Natural killer cell (primary cell): Measurements from ENCODE around the gene CCDC138. TPM values are rescaled to one million over a fixed set of nuclear protein-coding genes. Genes with fewer than 3 reads are reported as not detected.

Source experiments
- ATAC-seq, 3 donors: fragments of 150-1000 bp in 2 of 3; fragments of 200-7000 bp in 1 of 3; cut with Tn5 transposase; 1 replicate in 1 of 3; 2 replicates in 2 of 3; pipeline ENCODE4 v1.10.0; 2021; ENCODE audit warnings: mild to moderate bottlenecking in 2 of 3, moderate library complexity in 2 of 3
- DNase-seq, 2 donors: peaks; one replicate each; pipeline versions ENCODE4 v3.0.0 to v3.0.0-alpha.2; 2013 to 2021; ENCODE audit warnings: mixed read lengths in 1 of 2
- H3K27ac ChIP-seq: one replicate; pipeline ENCODE4 v1.5.1; 2013; ENCODE audit warnings: mild to moderate bottlenecking, low read length
- H3K27me3 ChIP-seq: one replicate; pipeline ENCODE4 v1.6.1; 2013; ENCODE audit warnings: low read length; ENCODE audit not compliant: control insufficient read depth, insufficient read depth
- H3K36me3 ChIP-seq: one replicate; pipeline ENCODE4 v1.6.1; 2013; ENCODE audit warnings: low read length; ENCODE audit not compliant: control insufficient read depth, insufficient read depth
- H3K4me1 ChIP-seq: one replicate; pipeline ENCODE4 v1.6.1; 2013; ENCODE audit warnings: low read length; ENCODE audit not compliant: control insufficient read depth, insufficient read depth
- H3K4me3 ChIP-seq: one replicate; pipeline ENCODE4 v1.5.1; 2013; ENCODE audit warnings: low read length
- H3K9me3 ChIP-seq: one replicate; pipeline ENCODE4 v1.6.1; 2013; ENCODE audit warnings: low read length; ENCODE audit not compliant: control insufficient read depth, insufficient read depth
- H3K27ac Mint-ChIP-seq, 2 donors: one replicate each; pipeline ENCODE4 v1.8.0; 2022; ENCODE audit warnings: mild to moderate bottlenecking in 2 of 2, mixed read lengths in 2 of 2, moderate library complexity in 1 of 2
- H3K27me3 Mint-ChIP-seq, 2 donors: one replicate each; pipeline ENCODE4 v1.8.0; 2022; ENCODE audit warnings: low read depth in 2 of 2, mixed read lengths in 2 of 2
- H3K36me3 Mint-ChIP-seq: one replicate; pipeline ENCODE4 v1.8.0; 2022; ENCODE audit warnings: mixed read lengths
- H3K4me1 Mint-ChIP-seq, 2 donors: one replicate each; pipeline ENCODE4 v1.8.0; 2022; ENCODE audit warnings: mixed read lengths in 2 of 2
- H3K4me3 Mint-ChIP-seq: one replicate; pipeline ENCODE4 v1.8.0; 2022; ENCODE audit warnings: mild to moderate bottlenecking, moderate library complexity, mixed read lengths
- H3K9me3 Mint-ChIP-seq, 2 donors: one replicate each; pipeline ENCODE4 v1.8.0; 2022; ENCODE audit warnings: mixed read lengths in 2 of 2
- CTCF ChIP-seq: fragments of 200-600 bp; IDR thresholded peaks from one replicate; pipeline ENCODE4 v1.8.0; 2022; ENCODE audit warnings: antibody characterized with exemption
- WGBS: methylation state at CpG from one replicate; pipeline ENCODE4 v1.1.7; 2013; ENCODE audit warnings: missing lambda C conversion rate; ENCODE audit not compliant: insufficient coverage; 5-methylcytosine and 5-hydroxymethylcytosine counted together
- intact Hi-C: fragments of 100-400 bp; cut with micrococcal nuclease; formaldehyde crosslinking; loops from one replicate; pipeline ENCODE4 v1.14.2; 2022
- total RNA-seq, 4 donors: library from RNA; stranded (reverse); fragments of 120-200 nt in 1 of 4; gene quantifications; one replicate each; pipeline versions ENCODE4 v1.2.3 to v1.2.4, GENCODE V29; 2013 to 2022

The CCDC138 gene
- total RNA-seq, 3 donors from 2014 or later (not counting 1 experiment from before 2014, with no cell fraction given) = 3.8 to 9.3 (median 5.6) TPM

GRCh38 chr2:108853421-108853820 lies 66.8 kb downstream of the CCDC138 start:
- no peak overlapping the region for H3K27ac ChIP-seq
- H3K36me3 Mint-ChIP-seq = no peaks in the 10 kb centered on the region
- no peaks in the 10 kb centered on the region for H3K27me3 Mint-ChIP-seq
- H3K4me3 ChIP-seq = no peak overlapping the region
- H3K9me3 ChIP-seq = no peaks in the 10 kb centered on the region
- TF ChIP-seq CTCF = no peak
- DNase-seq = no peak
- no peak overlapping the region for H3K27ac Mint-ChIP-seq
- peaks cover 3% of the 10 kb centered on the region for H3K36me3 ChIP-seq
- no peaks in the 10 kb centered on the region for H3K4me1 Mint-ChIP-seq
- 100% methylated on average over 2 of the region's 2 CpGs for WGBS
- intact Hi-C loops = no loop called here
- H3K4me3 Mint-ChIP-seq = no peak overlapping the region
- H3K4me1 ChIP-seq = no peaks in the 10 kb centered on the region
- H3K9me3 Mint-ChIP-seq = peaks cover 0 to 3% of the 10 kb centered on the region in 2 donors
- H3K27me3 ChIP-seq = no peaks in the 10 kb centered on the region
- ATAC-seq = no peak

GRCh38 chr2:108854484-108854883 lies 67.9 kb downstream of the CCDC138 start:
- intact Hi-C loops = no loop called here
- no peaks in the 10 kb centered on the region for H3K9me3 ChIP-seq
- no peak overlapping the region for H3K27ac ChIP-seq
- H3K27ac Mint-ChIP-seq = no peak overlapping the region
- no peak for TF ChIP-seq CTCF
- no peak for DNase-seq
- no peaks in the 10 kb centered on the region for H3K27me3 Mint-ChIP-seq
- H3K4me1 ChIP-seq = no peaks in the 10 kb centered on the region
- H3K36me3 ChIP-seq = peaks cover 3% of the 10 kb centered on the region
- H3K36me3 Mint-ChIP-seq = no peaks in the 10 kb centered on the region
- H3K4me1 Mint-ChIP-seq = no peaks in the 10 kb centered on the region
- H3K9me3 Mint-ChIP-seq = peaks cover 0 to 3% of the 10 kb centered on the region in 2 donors
- H3K4me3 ChIP-seq = no peak overlapping the region
- ATAC-seq = no peak
- no peak overlapping the region for H3K4me3 Mint-ChIP-seq
- no peaks in the 10 kb centered on the region for H3K27me3 ChIP-seq
- no CpG with 5 or more reads among the region's 1 CpG for WGBS

- intact Hi-C loops = no loop called here
- H3K4me3 Mint-ChIP-seq = no peak overlapping the region
- ATAC-seq = no peak
These were observed 68.6 kb downstream of the CCDC138 start for GRCh38 chr2:108855194-108855593.

More at GRCh38 chr2:108855194-108855593, 68.6 kb downstream of the CCDC138 start:
- no CpG with 5 or more reads among the region's 1 CpG for WGBS
- Histone ChIP-seq H3K27me3 (no peaks in the 10 kb centered on the region), H3K9me3 (no peaks in the 10 kb centered on the region), H3K36me3 (peaks cover 3% of the 10 kb centered on the region), H3K27ac (no peak overlapping the region), H3K4me1 (no peaks in the 10 kb centered on the region), H3K4me3 (no peak overlapping the region)
- peak in 1 of 2 donors; percentile 58 for DNase-seq
- no peaks in the 10 kb centered on the region for H3K27me3 Mint-ChIP-seq
- H3K9me3 Mint-ChIP-seq = peaks cover 0 to 3% of the 10 kb centered on the region in 2 donors
- H3K36me3 Mint-ChIP-seq = no peaks in the 10 kb centered on the region
- TF ChIP-seq CTCF = no peak
- H3K4me1 Mint-ChIP-seq = no peaks in the 10 kb centered on the region
- no peak overlapping the region for H3K27ac Mint-ChIP-seq
